H54 (cell line): ENCODE data around the gene TRPV5.
"Not testable (repeated sequence)": the region's sequence is repeated elsewhere in the genome, so short reads cannot be mapped to it uniquely, and the experiment has no call there.

ENCODE experiments used
- DNase-seq: peaks from one replicate; pipeline ENCODE4 v3.0.0; 2011; ENCODE audit warnings: low spot score, mixed read lengths; ENCODE audit not compliant: insufficient read length
- FAIRE-seq: peaks from 3 replicates; lab custom pipeline; 2011; peaks lifted over from hg19 to GRCh38; lab: Jason Lieb, UNC
- POLR2A ChIP-seq: IDR thresholded peaks from 2 replicates; pipeline ENCODE4 v1.6.1; 2011; ENCODE audit warnings: low read depth, mild to moderate bottlenecking, low read length

The TRPV5 gene

DNA sequence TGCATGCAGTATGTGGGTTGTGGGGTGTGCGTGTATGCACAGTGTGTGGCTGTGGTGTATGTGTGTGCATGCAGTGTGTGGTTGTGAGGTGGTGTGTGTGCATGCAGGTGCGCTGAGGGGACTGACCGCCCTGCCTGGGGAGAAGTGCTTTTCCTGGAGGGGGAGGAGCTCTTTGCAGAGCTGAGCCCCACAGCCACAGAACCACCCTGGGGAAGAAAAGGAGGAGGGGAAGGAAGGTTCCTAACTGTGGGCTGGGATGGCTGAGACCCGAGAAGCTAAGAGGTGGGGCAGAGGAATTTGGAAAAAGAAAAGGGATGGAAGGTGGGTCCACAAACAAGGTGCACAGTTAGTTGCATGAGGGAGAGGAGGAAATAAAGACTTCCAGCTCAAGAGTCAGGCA, at the start of gene TRPV5:
Gene TRPV5 (minus strand): TSS at position 123 of the 400 bp plus-strand sequence. CDS start 287 bp downstream, outside the sequence.
- DNase-seq (no peak), FAIRE-seq (no peak)
- TF ChIP-seq POLR2A: no peak

DNA sequence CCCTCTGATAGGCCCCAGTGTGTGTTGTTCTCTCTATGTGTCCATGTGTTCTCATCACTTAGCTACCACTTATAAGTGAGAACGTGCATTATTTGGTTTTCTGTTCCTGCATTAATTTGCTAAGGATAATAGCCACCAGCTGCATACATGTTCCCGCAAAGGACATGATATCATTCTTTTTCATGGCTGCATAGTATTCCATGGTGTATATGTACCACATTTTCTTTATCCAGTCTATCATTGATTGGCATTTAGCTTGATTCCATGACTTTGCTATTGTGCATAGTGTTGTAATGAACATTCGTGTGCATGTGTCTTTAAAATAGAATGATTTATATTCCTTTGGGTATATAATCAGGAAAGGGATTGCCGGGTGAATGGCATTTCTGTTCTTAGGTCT, 44.9 kb upstream of the TRPV5 start:
- not testable (repeated sequence) for FAIRE-seq

DNA sequence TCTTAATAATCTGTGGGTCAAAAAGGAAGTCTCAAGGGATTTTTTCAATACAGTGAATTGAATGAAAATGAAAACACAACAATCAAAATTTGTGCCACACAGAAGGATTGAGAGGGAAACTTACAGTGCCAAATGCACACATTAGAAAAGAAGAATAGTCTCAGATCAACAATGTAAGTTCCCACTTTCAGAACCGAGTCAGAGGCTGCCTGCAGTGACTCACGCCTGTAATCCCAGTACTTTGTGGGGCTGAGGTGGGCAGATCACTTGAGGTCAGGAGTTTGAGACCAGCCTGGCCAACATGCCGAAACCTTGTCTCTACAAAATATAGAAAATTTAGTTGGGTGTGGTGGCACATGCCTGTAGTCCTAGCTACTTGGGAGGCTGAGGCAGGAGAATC, 41.1 kb upstream of the TRPV5 start:
- no peak for TF ChIP-seq POLR2A
- FAIRE-seq (no peak), DNase-seq (no peak)

More for the DNA sequence above, 44.9 kb upstream of the TRPV5 start:
- DNase-seq: not testable (repeated sequence)

DNA sequence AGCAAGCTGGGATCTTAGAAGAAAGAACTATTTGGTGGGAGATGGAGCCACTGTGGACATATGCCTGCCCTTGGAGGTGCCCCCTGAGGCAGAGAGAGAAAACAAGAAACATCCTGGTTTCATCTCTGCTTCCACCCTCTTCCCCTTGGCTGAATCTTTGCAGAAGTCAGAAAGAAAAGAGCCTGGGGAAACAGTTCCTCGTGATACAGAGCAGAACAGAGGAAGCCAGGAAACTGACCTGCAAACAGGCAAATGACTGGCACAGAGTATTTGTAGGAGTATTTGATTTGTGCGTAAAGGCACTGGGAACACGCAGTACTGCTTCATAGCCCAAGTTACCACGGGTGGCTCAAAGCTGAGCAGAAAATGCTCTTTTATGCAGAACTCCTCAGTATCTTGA, 35.6 kb upstream of the TRPV5 start:
- DNase-seq (no peak), FAIRE-seq (no peak)
- TF ChIP-seq POLR2A: no peak

DNA sequence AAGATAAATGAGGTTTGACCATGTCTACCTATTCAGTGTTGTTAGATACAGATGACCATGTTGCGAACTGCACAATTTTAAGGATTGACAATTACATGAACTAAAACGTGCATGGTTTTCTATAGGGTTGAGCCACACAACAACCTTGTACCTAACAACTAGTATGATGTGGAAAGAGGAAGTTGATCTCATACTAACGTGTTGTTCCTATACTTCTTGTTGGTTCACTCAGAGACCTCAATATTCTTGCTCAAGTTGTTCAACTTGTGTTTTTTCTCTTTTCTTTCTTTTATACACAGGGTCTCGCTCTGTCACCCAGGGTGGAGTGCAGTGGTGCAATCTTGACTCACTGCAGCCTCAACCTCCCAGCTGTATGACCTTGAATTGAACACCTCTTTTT, 34.7 kb upstream of the TRPV5 start:
- FAIRE-seq (no peak), DNase-seq (no peak)
- no peak for TF ChIP-seq POLR2A

DNA sequence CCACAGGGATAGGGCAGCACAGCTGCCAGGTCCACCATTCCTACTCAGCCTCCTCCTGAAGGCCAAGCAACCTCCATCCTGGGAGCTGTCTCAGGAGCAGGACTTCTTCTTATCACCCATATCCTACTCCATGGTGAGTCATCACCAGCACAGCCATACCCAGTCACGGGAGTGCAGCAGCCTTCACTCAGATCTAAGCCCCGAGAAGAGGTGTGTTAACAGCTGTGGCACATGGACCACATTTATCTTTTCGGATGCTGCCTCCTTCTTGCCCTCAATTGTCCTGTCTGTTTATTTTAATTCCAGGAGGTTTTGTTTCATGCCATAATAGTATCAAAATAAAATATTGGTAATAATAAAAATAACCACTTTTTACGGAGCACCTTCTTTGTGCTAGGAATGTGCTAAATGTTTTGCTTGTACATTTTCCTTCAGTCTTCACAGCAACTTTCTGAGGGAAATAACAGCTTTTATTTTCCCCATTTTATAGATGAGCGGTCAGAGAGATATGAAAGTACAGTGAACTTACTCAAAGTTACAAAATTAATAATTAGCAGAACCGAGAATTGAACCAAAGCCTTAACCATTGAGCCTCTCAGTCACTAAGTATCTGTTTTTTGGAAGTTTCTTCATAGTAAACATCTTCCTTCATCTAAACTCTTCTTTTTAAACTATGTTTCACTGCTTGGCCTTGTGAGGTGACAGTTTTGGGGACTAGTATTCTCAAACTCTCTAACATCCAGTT, 31.1 kb upstream of the TRPV5 start:
- no peak for FAIRE-seq
- no peak for DNase-seq
- no peak for TF ChIP-seq POLR2A

DNA sequence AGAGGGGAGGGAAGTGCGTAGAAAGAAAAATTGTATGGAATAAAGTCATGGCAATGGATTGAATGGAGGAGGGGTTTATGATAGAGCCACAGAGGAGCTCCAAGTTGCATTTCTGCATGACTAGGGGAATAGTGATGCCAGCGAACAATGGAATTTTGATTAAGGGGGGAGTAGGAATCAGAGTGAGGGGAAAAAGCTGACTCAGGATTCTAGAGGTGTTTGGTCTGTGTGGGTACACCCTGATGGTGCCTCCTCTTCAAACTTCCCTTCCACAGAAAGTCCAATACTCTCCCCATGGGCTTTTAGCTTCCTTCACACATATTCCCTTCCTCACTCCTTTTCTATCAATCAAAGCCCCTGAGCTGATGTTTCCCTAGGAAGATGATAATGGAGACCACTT, 30.4 kb upstream of the TRPV5 start:
- FAIRE-seq (no peak), DNase-seq (no peak)
- TF ChIP-seq POLR2A: no peak

DNA sequence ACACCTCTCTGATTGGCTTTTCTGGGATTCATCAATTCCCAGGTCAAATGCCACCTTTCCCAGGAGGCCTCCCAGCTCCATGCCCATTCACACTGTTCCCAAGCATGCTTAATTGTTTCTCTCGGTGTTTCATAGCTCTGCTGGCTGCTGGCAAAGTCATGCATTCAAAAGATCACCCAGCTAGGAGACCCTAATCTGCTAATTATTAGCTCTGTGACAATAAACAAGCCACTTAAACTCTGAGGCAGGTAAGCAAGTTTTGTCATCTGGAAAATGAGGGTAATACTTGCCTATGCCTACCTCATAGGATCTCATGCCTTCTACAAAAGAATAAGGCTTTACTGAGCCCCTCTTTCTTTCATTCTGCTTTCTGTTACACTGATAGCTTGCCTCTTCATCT, 29.4 kb upstream of the TRPV5 start:
- no peak for FAIRE-seq

DNA sequence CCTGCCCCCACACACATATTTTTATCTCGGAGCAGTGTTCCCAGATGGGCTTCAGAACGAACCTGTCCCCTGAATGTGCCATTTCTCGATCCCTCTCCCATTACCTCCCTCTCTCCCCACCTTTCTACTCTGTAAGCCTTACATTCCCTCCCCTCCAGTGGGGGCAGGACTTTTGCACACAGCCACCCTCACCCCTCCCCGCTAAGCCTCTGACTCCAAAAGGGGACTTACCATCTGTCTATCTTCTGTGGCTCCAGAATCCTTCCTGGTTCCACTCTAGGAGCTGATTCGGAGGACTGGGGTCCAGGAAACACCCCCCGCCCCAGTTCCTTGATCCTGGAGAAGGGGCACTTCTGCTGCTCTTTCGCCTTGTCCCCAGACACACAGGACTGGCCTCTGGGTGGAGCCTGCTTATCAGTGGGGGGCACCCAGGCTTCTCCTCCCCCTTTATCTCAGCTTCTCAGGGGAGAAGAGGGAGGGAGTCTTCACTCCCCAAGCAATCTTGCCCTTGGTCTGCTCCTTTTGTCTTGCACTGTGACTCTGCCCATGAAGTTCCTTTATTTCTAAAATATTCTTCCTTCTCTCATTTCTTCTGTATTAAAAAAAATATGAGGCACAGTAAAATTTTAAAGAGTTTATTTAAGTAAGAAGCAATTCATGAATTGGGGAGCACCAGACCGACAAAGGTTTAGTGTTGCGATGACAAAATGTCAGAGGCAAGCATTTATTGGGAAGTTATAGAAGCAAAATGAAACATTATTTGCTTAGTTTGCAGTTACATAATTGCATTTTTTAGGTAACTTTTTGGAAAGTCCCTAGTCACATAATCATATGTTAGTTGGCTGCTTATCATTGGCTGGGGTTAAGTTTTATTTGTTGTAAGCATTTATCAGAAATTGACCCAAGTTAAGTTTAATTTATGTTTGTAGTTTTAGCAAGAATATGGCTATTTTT, 28.7 kb upstream of the TRPV5 start, which contains the start of gene KEL:
Gene KEL (minus strand): TSS at position 391 of the 954 bp plus-strand sequence. CDS start 157 bp downstream, at position 234.
- DNase-seq (no peak), FAIRE-seq (no peak)
- TF ChIP-seq POLR2A: no peak

More for the DNA sequence above, 29.4 kb upstream of the TRPV5 start:
- DNase-seq: no peak
- TF ChIP-seq POLR2A: no peak

DNA sequence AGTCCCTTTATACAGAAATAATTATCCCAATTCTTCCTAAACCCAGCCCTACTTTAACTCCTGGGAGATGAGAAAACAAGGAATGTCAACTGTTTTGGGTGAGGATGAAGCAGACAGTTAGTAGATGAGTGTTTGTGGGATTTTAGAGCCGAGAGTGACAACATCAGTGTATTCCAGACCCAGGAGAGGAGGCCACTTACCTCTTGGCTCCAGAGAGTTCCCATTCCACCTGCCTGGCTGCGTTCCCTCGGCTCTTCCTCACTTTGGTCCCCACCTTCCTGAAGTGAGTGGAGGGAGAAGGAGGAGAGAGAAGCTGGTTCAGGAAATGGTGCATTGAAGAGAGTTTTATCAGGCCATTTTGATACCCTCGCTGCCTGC, 28.0 kb upstream of the TRPV5 start:
- TF ChIP-seq POLR2A: no peak
- FAIRE-seq: no peak
- DNase-seq: no peak

DNA sequence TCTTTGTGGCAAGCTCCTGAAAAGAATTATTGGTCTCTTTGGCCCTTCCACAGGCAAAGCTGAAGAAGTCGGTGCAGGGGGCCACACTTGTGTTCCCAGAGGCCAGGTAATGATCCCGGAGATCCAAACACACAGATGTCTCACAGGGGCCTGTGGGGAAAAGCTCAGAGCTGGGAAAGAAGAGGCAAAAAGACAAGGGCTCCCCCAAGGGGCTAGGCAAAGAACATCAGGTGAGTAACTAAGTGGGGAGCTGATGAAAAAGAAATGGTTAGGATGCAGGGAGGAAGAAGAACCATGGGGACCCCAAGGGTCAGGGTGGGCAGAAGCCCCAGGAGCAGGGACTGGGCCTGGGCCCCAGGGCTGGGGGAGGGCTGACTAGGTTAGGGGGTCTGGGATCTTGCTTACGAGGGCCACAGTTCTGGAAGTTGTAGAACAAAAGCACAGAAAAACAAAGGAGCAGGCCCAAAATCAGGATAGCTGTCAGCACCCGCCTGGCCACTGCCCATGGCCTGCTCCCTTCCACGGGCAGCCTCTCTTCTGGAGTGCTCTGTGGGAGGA, 27.5 kb upstream of the TRPV5 start:
- DNase-seq (no peak), FAIRE-seq (no peak)
- no peak for TF ChIP-seq POLR2A

DNA sequence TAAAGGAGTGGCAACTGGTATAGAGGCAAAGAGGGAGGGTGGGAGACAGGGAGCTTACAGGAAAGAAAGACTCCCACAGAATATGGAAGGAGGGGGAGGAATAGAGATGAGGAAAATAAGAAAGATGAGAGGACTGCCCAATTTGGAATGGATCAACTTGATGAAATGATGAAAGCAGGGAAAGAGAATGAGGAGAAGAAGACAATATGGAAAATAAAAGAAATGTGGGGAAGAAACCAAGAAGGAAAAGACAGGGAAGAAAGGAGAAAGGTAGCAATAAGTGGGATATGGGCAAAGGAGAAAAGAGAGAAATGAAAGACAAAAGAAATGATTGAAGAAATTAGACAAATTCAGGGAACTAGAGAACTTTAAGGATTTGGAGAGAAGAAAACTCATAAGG, 25.7 kb upstream of the TRPV5 start:
- no peak for TF ChIP-seq POLR2A
- FAIRE-seq: no peak
- no peak for DNase-seq

DNA sequence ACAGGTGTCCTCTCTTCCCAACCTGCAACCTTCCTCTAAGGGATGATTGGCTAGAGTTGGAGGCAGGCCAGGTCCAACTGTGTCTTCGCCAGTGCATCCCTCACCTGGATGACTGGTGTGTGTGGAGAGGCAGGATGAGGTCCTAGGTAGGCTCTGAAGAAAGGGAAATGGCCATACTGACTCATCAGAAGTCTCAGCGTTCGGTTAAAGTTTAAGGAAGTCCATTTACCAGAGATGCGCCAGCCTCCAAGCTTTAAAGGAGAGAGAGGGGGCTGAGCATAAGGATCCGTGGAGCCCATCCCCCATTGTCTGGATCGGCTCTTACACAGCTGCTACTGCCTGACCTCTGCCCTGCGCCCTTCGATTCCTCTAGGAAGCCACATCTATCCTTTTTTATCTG, 24.2 kb upstream of the TRPV5 start:
- DNase-seq (no peak), FAIRE-seq (no peak)
- TF ChIP-seq POLR2A: no peak
